ENCODE measurements around the gene TECTB. TPM values are rescaled to one million over a fixed set of nuclear protein-coding genes. Genes with fewer than 3 reads are reported as not detected.
A peak's percentile ranks its signal among the peaks of the same experiment; 100 is the strongest.

Gene TECTB
- total RNA-seq, 1 donor from 2014 or later = 0.10 TPM

DNA sequence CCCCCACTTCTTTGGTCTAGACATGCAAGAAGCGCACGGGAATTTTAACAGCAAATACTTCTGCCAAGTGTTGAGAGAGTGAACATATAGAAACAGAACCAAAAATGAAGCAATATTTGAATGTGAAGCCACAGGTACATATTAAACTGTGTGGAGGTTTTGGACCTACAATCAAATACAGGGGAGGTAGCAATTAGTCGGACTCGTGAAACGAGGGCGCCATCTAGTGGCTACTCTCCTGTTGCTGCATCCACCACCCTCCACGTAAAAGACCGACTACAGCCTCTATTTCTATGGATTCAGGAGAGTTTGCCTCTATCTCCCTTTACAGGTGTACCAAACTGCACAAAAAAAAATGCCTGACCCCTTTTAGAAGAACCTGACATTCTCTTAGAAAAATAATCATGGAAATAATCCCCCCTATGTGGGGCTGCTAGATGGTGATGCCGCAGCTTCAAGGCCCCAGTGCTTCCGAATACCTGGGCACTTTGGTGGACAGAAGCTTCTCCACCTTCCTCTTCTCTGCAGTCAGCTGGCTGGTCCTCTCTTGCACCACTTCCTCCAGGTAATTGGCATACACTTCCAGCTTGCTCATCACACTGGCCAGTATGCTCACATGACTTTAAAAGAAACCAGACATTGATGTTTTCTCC is 31.7 kb downstream of the TECTB start:
- DNase-seq (ENCODE audit: extremely low spot score, unreplicated experiment) = peak; percentile 79
- H3K36me3 Mint-ChIP-seq = no peaks in the 10 kb centered on the region
- no peaks in the 10 kb centered on the region for H3K4me1 Mint-ChIP-seq (ENCODE audit: unreplicated experiment)
- H3K27ac Mint-ChIP-seq = peak overlapping the region; percentile 21
- no peak overlapping the region for H3K4me3 Mint-ChIP-seq
- H3K27me3 Mint-ChIP-seq = peaks cover 20% of the 10 kb centered on the region
- no peaks in the 10 kb centered on the region for H3K9me3 Mint-ChIP-seq
- TF ChIP-seq, protein P1, sequence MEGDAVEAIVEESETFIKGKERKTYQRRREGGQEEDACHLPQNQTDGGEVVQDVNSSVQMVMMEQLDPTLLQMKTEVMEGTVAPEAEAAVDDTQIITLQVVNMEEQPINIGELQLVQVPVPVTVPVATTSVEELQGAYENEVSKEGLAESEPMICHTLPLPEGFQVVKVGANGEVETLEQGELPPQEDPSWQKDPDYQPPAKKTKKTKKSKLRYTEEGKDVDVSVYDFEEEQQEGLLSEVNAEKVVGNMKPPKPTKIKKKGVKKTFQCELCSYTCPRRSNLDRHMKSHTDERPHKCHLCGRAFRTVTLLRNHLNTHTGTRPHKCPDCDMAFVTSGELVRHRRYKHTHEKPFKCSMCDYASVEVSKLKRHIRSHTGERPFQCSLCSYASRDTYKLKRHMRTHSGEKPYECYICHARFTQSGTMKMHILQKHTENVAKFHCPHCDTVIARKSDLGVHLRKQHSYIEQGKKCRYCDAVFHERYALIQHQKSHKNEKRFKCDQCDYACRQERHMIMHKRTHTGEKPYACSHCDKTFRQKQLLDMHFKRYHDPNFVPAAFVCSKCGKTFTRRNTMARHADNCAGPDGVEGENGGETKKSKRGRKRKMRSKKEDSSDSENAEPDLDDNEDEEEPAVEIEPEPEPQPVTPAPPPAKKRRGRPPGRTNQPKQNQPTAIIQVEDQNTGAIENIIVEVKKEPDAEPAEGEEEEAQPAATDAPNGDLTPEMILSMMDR (conservative IDR thresholded peaks at IDR 0.05) = peak; percentile 97

DNA sequence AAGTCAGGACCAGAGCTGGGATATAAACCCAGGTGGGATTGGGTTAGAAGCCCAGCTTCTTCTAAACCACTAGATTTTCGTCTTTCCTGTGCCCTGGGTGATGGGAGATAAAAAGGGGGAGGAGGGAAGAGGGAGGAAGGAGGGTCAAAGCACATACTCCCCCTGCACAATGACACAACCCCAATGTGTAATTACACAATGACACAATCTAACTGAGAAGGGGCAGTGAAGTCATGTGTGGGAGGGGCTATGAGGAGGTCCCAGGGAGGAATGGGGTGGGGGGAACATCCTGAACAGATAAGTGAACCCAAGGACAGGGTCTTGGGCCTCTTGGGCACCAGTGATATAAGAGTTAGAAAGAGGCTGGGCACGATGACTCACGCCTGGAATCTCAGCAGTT is 44.5 kb downstream of the TECTB start:
- TF ChIP-seq, protein P1 (conservative IDR thresholded peaks at IDR 0.05) = no peak
- DNase-seq (ENCODE audit: extremely low spot score, unreplicated experiment) = no peak
- H3K36me3 Mint-ChIP-seq = no peaks in the 10 kb centered on the region
- peaks cover 3% of the 10 kb centered on the region for H3K27me3 Mint-ChIP-seq
- no peak overlapping the region for H3K27ac Mint-ChIP-seq
- peaks cover 2% of the 10 kb centered on the region for H3K4me1 Mint-ChIP-seq (ENCODE audit: unreplicated experiment)
- H3K4me3 Mint-ChIP-seq = no peak overlapping the region
- peaks cover 3% of the 10 kb centered on the region for H3K9me3 Mint-ChIP-seq

DNA sequence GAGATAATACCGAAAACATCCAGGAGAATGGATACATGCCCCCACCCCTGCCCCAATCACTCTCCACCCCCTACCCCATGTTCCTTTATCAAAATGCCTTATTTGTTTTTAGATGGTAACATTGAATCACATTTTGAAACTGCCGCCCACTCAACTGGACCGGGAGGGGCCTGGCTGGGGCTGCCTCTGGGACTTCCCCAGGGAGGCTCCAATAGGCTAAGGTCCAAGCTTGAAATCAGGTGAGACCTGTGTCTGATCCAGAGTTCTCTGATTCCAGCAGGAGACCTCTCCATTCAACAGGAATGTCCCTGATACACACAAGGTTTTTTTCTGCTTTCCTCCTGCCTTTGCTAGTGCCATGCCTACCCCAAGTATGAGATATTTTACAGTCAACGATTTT is 47.0 kb downstream of the TECTB start:
- Mint-ChIP-seq H3K27me3 (peaks cover 3% of the 10 kb centered on the region), H3K36me3 (no peaks in the 10 kb centered on the region), H3K9me3 (no peaks in the 10 kb centered on the region), H3K4me3 (no peak overlapping the region), H3K4me1 (ENCODE audit: unreplicated experiment) (peaks cover 6% of the 10 kb centered on the region), H3K27ac (no peak overlapping the region)
- TF ChIP-seq, protein P1 (conservative IDR thresholded peaks at IDR 0.05) = no peak
- DNase-seq (ENCODE audit: extremely low spot score, unreplicated experiment) = no peak

DNA sequence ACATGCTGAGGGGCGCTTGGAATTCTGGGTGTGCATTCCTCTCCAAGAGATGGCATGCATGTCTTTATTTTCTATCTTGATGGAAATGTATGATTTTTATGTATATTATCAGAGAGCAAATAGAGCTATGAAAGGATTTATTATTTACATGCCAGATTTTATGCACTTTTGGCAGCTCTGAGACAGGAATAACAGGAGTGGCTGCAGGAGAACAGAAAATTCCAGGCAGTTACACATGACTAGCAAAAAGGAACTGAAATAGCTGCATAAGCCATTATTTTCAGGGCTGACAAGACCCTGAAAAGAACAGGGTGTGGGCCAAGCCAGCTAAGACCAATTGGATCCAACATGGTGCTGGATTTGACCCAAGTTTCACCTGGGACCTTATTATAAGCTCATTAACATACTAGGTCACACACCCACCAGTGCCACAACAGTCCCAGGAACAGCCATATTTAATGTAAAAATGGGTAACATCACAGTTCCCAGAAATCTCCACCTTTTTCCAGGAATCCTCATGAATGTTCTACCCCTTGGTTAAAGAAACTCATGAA is 47.5 kb downstream of the TECTB start:
- H3K27me3 Mint-ChIP-seq = peaks cover 3% of the 10 kb centered on the region
- no peak for DNase-seq (ENCODE audit: extremely low spot score, unreplicated experiment)
- TF ChIP-seq, protein P1 (conservative IDR thresholded peaks at IDR 0.05) = no peak
- no peak overlapping the region for H3K27ac Mint-ChIP-seq
- H3K9me3 Mint-ChIP-seq = no peaks in the 10 kb centered on the region
- H3K4me1 Mint-ChIP-seq (ENCODE audit: unreplicated experiment) = peaks cover 8% of the 10 kb centered on the region
- no peak overlapping the region for H3K4me3 Mint-ChIP-seq
- H3K36me3 Mint-ChIP-seq = no peaks in the 10 kb centered on the region

DNA sequence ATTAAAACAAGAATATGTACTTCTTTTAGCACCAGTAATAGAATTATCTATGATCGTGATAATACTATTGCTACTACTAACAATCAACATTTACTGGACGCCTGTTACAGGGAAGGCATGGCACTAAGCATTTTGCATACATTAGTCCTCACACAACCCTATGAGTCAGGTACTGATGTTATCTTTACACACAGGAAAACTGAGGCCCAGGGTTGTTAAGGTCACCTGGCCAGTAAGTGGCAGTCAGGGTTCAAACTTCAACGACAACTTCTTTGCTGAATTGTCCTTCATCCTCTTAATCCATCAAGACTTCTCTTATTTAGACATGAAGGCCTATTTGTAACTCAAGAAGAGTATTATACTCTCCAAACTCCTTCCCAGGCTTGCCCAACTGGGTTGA is 48.8 kb downstream of the TECTB start:
- DNase-seq (ENCODE audit: extremely low spot score, unreplicated experiment) = no peak
- H3K27me3 Mint-ChIP-seq = peaks cover 3% of the 10 kb centered on the region
- TF ChIP-seq, protein P1 (conservative IDR thresholded peaks at IDR 0.05) = no peak
- peaks cover 4% of the 10 kb centered on the region for H3K9me3 Mint-ChIP-seq
- H3K4me3 Mint-ChIP-seq = no peak overlapping the region
- H3K4me1 Mint-ChIP-seq (ENCODE audit: unreplicated experiment) = peaks cover 13% of the 10 kb centered on the region
- H3K27ac Mint-ChIP-seq = no peak overlapping the region
- H3K36me3 Mint-ChIP-seq = no peaks in the 10 kb centered on the region
